ENCODE results near the gene OSCP1.
"Not testable (repeated sequence)": the region's sequence is repeated elsewhere in the genome, so short reads cannot be mapped to it uniquely, and the experiment has no call there.

OSCP1 gene

GRCh38 chr1:36450270-36450918, at the start of gene OSCP1:
Gene OSCP1, minus strand, starts transcription at chr1:36450451. Its CDS starts 82 bp downstream, at chr1:36450369.
- Histone ChIP-seq H3K9me3 (ENCODE audit: control insufficient read depth, insufficient read depth, low read depth, low read length) (no peaks in the 10 kb centered on the region), H3K36me3 (ENCODE audit: control insufficient read depth, insufficient read depth, low read length) (peaks cover 12% of the 10 kb centered on the region), H3K9ac (ENCODE audit: low read length) (peak within 1 kb of the TSS; percentile 88), H3K27ac (ENCODE audit: low read depth, low read length) (peak within 1 kb of the TSS; percentile 63; the same call in 1 of the 2 replicates), H3K4me3 (ENCODE audit: low read depth, low read length) (peak within 1 kb of the TSS; percentile 75), H3K27me3 (ENCODE audit: control insufficient read depth, insufficient read depth, low read length) (no peaks in the 10 kb centered on the region), H3K4me1 (ENCODE audit: control insufficient read depth, insufficient read depth, low read length) (0 out of 2 replicates have a peak, but pooled peaks cover 3% of the 10 kb centered on the region)

DNA sequence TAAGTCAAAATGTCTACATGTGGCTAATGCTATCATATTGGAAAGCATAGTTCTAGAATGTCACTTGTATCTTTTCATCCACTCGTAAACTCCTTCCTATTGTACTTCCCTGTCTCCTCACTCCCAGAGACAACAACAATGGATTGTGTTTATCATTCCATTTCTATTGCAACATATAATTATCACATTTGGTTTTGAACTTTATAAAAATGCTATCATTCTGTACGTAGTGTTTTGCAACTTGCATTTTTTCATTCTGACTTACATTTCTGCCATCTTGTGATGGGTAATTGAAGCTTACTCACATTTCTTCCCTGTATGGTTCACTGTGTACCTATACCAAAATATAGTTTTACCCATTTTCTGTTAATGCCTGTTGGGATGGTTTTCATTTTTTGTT, 47.0 kb upstream of the OSCP1 start:
- peaks cover 5% of the 10 kb centered on the region; the same call in 1 of the 2 replicates for H3K27me3 ChIP-seq (ENCODE audit: control insufficient read depth, insufficient read depth, low read length)

GRCh38 chr1:36494971-36495370, 44.7 kb upstream of the OSCP1 start:
- Histone ChIP-seq H3K4me3 (ENCODE audit: low read depth, low read length) (no peak overlapping the region), H3K9me3 (ENCODE audit: control insufficient read depth, insufficient read depth, low read depth, low read length) (no peaks in the 10 kb centered on the region), H3K36me3 (ENCODE audit: control insufficient read depth, insufficient read depth, low read length) (no peaks in the 10 kb centered on the region), H3K9ac (ENCODE audit: low read length) (no peak overlapping the region), H3K4me1 (ENCODE audit: control insufficient read depth, insufficient read depth, low read length) (no peaks in the 10 kb centered on the region; the same call in 1 of the 2 replicates), H3K27ac (ENCODE audit: low read depth, low read length) (no peak overlapping the region), H3K27me3 (ENCODE audit: control insufficient read depth, insufficient read depth, low read length) (peaks cover 5% of the 10 kb centered on the region; the same call in 1 of the 2 replicates)

More for the DNA sequence above, 47.0 kb upstream of the OSCP1 start:
- H3K9me3 ChIP-seq (ENCODE audit: control insufficient read depth, insufficient read depth, low read depth, low read length), result no peaks in the 10 kb centered on the region
- H3K4me3 ChIP-seq (ENCODE audit: low read depth, low read length), result no peak overlapping the region
- no peak overlapping the region for H3K9ac ChIP-seq (ENCODE audit: low read length)
- no peaks in the 10 kb centered on the region; the same call in 1 of the 2 replicates for H3K4me1 ChIP-seq (ENCODE audit: control insufficient read depth, insufficient read depth, low read length)
- H3K27ac ChIP-seq (ENCODE audit: low read depth, low read length), result no peak overlapping the region
- no peaks in the 10 kb centered on the region for H3K36me3 ChIP-seq (ENCODE audit: control insufficient read depth, insufficient read depth, low read length)

GRCh38 chr1:36493524-36493923, 43.3 kb upstream of the OSCP1 start:
- H3K27ac ChIP-seq (ENCODE audit: low read depth, low read length), result no peak overlapping the region
- no peak overlapping the region for H3K9ac ChIP-seq (ENCODE audit: low read length)
- peaks cover 2% of the 10 kb centered on the region; the same call in 1 of the 2 replicates for H3K4me1 ChIP-seq (ENCODE audit: control insufficient read depth, insufficient read depth, low read length)
- peaks cover 5% of the 10 kb centered on the region; the same call in 1 of the 2 replicates for H3K27me3 ChIP-seq (ENCODE audit: control insufficient read depth, insufficient read depth, low read length)
- no peaks in the 10 kb centered on the region for H3K36me3 ChIP-seq (ENCODE audit: control insufficient read depth, insufficient read depth, low read length)
- no peak overlapping the region for H3K4me3 ChIP-seq (ENCODE audit: low read depth, low read length)
- H3K9me3 ChIP-seq (ENCODE audit: control insufficient read depth, insufficient read depth, low read depth, low read length), result no peaks in the 10 kb centered on the region

- no peak overlapping the region for H3K9ac ChIP-seq (ENCODE audit: low read length)
These were observed 42.2 kb upstream of the OSCP1 start for GRCh38 chr1:36492491-36492890.

DNA sequence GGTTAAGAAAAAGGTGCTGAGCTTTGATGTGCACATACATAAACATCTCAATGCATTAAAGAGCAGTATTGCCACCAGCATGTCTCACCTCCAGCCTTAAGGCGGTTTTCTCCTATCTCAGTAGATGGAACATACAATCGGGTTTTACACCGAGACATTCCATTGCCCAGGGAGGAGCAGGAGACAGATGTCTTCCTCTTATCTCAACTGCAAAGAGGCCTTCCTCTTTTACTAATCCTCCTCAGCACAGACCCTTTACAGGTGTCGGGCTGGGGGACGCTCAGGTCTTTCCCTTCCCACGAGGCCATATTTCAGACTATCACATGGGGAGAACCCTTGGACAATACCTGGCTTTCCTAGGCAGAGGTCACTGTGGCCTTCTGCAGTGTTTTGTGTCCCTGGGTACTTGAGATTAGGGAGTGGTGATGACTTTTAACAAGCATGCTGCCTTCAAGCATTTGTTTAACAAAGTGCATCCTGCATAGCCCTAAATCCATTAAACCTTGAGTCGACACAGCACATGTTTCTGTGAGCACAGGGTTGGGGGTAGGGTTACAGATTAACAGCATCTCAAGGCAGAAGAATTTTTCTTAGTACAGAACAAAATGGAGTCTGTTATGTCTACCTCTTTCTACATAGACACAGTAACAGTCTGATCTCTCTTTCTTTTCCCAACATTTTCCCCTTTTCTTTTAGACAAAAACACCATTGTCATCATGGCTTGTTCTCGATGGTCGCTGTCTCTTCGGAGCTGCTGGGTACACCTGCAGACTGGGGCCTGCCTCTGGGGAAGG, 39.2 kb upstream of the OSCP1 start:
- H3K27ac ChIP-seq (ENCODE audit: low read depth, low read length); H3K9me3 ChIP-seq (ENCODE audit: control insufficient read depth, insufficient read depth, low read depth, low read length); H3K4me1 ChIP-seq (ENCODE audit: control insufficient read depth, insufficient read depth, low read length); H3K27me3 ChIP-seq (ENCODE audit: control insufficient read depth, insufficient read depth, low read length); H3K36me3 ChIP-seq (ENCODE audit: control insufficient read depth, insufficient read depth, low read length); H3K4me3 ChIP-seq (ENCODE audit: low read depth, low read length); H3K9ac ChIP-seq (ENCODE audit: low read length): not testable (repeated sequence)

More at GRCh38 chr1:36492491-36492890, 42.2 kb upstream of the OSCP1 start:
- Histone ChIP-seq H3K4me1 (ENCODE audit: control insufficient read depth, insufficient read depth, low read length) (peaks cover 2% of the 10 kb centered on the region; the same call in 1 of the 2 replicates), H3K36me3 (ENCODE audit: control insufficient read depth, insufficient read depth, low read length) (no peaks in the 10 kb centered on the region), H3K27ac (ENCODE audit: low read depth, low read length) (no peak overlapping the region), H3K27me3 (ENCODE audit: control insufficient read depth, insufficient read depth, low read length) (peaks cover 5% of the 10 kb centered on the region; the same call in 1 of the 2 replicates), H3K9me3 (ENCODE audit: control insufficient read depth, insufficient read depth, low read depth, low read length) (no peaks in the 10 kb centered on the region), H3K4me3 (ENCODE audit: low read depth, low read length) (no peak overlapping the region)

- no peaks in the 10 kb centered on the region for H3K36me3 ChIP-seq (ENCODE audit: control insufficient read depth, insufficient read depth, low read length)
- no peak overlapping the region for H3K9ac ChIP-seq (ENCODE audit: low read length)
- peaks cover 4% of the 10 kb centered on the region; the same call in 1 of the 2 replicates for H3K4me1 ChIP-seq (ENCODE audit: control insufficient read depth, insufficient read depth, low read length)
- no peak overlapping the region for H3K27ac ChIP-seq (ENCODE audit: low read depth, low read length)
- H3K9me3 ChIP-seq (ENCODE audit: control insufficient read depth, insufficient read depth, low read depth, low read length), result no peaks in the 10 kb centered on the region
- peaks cover 4% of the 10 kb centered on the region; the same call in 1 of the 2 replicates for H3K27me3 ChIP-seq (ENCODE audit: control insufficient read depth, insufficient read depth, low read length)
- no peak overlapping the region for H3K4me3 ChIP-seq (ENCODE audit: low read depth, low read length)
These were observed 37.7 kb upstream of the OSCP1 start for GRCh38 chr1:36487906-36488305.

GRCh38 chr1:36487336-36487725, 37.1 kb upstream of the OSCP1 start:
- not testable (repeated sequence) for H3K4me3 ChIP-seq (ENCODE audit: low read depth, low read length); H3K9ac ChIP-seq (ENCODE audit: low read length); H3K9me3 ChIP-seq (ENCODE audit: control insufficient read depth, insufficient read depth, low read depth, low read length); H3K27ac ChIP-seq (ENCODE audit: low read depth, low read length); H3K4me1 ChIP-seq (ENCODE audit: control insufficient read depth, insufficient read depth, low read length); H3K36me3 ChIP-seq (ENCODE audit: control insufficient read depth, insufficient read depth, low read length); H3K27me3 ChIP-seq (ENCODE audit: control insufficient read depth, insufficient read depth, low read length)

GRCh38 chr1:36486439-36487335, 36.4 kb upstream of the OSCP1 start:
- Histone ChIP-seq H3K9ac (ENCODE audit: low read length) (no peak overlapping the region), H3K4me1 (ENCODE audit: control insufficient read depth, insufficient read depth, low read length) (peaks cover 16% of the 10 kb centered on the region; the same call in 1 of the 2 replicates), H3K36me3 (ENCODE audit: control insufficient read depth, insufficient read depth, low read length) (no peaks in the 10 kb centered on the region), H3K9me3 (ENCODE audit: control insufficient read depth, insufficient read depth, low read depth, low read length) (no peaks in the 10 kb centered on the region), H3K27ac (ENCODE audit: low read depth, low read length) (no peak overlapping the region), H3K27me3 (ENCODE audit: control insufficient read depth, insufficient read depth, low read length) (0 out of 2 replicates have a peak, but pooled peaks cover under 1% of the 10 kb centered on the region), H3K4me3 (ENCODE audit: low read depth, low read length) (no peak overlapping the region)

DNA sequence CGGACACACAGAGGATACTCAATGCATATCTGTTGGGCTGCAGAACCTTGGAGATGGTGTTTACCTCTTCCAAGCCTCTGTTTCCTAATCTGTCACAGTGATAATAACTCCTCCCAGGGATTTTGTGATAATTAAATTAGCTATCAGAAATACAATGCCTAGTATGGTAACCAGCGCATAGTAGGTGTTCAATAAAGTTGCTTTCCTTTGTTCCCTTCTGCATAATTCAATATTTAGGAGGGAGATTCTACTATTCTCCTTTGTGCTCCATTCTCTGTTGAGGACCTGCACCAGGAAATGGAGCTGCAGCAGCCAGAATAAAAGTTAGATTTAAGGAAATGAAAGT, 35.8 kb upstream of the OSCP1 start:
- 0 out of 2 replicates have a peak, but pooled peaks cover 3% of the 10 kb centered on the region for H3K27me3 ChIP-seq (ENCODE audit: control insufficient read depth, insufficient read depth, low read length)
- no peak overlapping the region for H3K27ac ChIP-seq (ENCODE audit: low read depth, low read length)
- H3K4me1 ChIP-seq (ENCODE audit: control insufficient read depth, insufficient read depth, low read length), result peaks cover 19% of the 10 kb centered on the region; the same call in 1 of the 2 replicates
- no peak overlapping the region for H3K9ac ChIP-seq (ENCODE audit: low read length)
- H3K9me3 ChIP-seq (ENCODE audit: control insufficient read depth, insufficient read depth, low read depth, low read length), result no peaks in the 10 kb centered on the region
- no peak overlapping the region for H3K4me3 ChIP-seq (ENCODE audit: low read depth, low read length)
- H3K36me3 ChIP-seq (ENCODE audit: control insufficient read depth, insufficient read depth, low read length), result no peaks in the 10 kb centered on the region
